IMR-90 (cell line): ENCODE measurements around the gene CCDC61. TPM values are rescaled to one million over a fixed set of nuclear protein-coding genes. Genes with fewer than 3 reads are reported as not detected.

Experiments used
- ATAC-seq: fragments of 200-7000 bp; cut with Tn5 transposase; 2 replicates; pipeline ENCODE4 v1.9.1; 2020; ENCODE audit warnings: low read depth, mild to moderate bottlenecking, moderate library complexity
- BruUV-seq: library from RNA; stranded (reverse); fragments of 400-500 nt; replicated peaks from 2 replicates; lab custom pipeline; 2021; lab: Mats Ljungman, UMichigan
- CTCF ChIA-PET: fragments of 300-600 bp; formaldehyde crosslinking; extraction: SDS; loops from one replicate; lab custom pipeline; 2021; ENCODE audit warnings: antibody characterized with exemption; lab: Yijun Ruan, JAX
- POLR2A ChIA-PET: fragments of 300-600 bp; sonication (Branson Sonifier 250); formaldehyde crosslinking; loops from one replicate; lab custom pipeline; 2022; ENCODE audit warnings: antibody characterized with exemption; ENCODE audit not compliant: unreplicated experiment; lab: Charles Lee
- DNase-seq: peaks from one replicate; pipeline ENCODE4 v3.0.0; 2013
- H2AFZ ChIP-seq: replicated peaks from 2 replicates; pipeline ENCODE3; 2013; ENCODE audit warnings: low read length, mild to moderate bottlenecking; ENCODE audit not compliant: poor library complexity
- H2AK5ac ChIP-seq: 2 replicates; pipeline ENCODE4 v1.6.1; 2013; ENCODE audit warnings: low read depth, low read length, inconsistent platforms
- H2AK9ac ChIP-seq: replicated peaks from 2 replicates; pipeline ENCODE3; 2013; ENCODE audit warnings: mild to moderate bottlenecking, low read depth, low read length, moderate library complexity; ENCODE audit not compliant: poor library complexity
- H2BK120ac ChIP-seq: 2 replicates; pipeline ENCODE4 v1.6.1; 2013; ENCODE audit warnings: low read depth, low read length, inconsistent platforms
- H2BK15ac ChIP-seq: 3 replicates; pipeline ENCODE4 v1.6.1; 2013; ENCODE audit warnings: low read depth, low read length, inconsistent platforms
- H2BK20ac ChIP-seq: 2 replicates; pipeline ENCODE4 v1.6.1; 2013; ENCODE audit warnings: low read depth, mild to moderate bottlenecking, inconsistent platforms, low read length, moderate library complexity
- H2BK5ac ChIP-seq: 2 replicates; pipeline ENCODE4 v1.6.1; 2013; ENCODE audit warnings: mild to moderate bottlenecking, low read depth, low read length, inconsistent platforms; ENCODE audit not compliant: poor library complexity, severe bottlenecking
- H3K14ac ChIP-seq: replicated peaks from 2 replicates; pipeline ENCODE4 v1.6.1; 2013; ENCODE audit warnings: low read depth, low read length, inconsistent platforms
- H3K18ac ChIP-seq: 2 replicates; pipeline ENCODE4 v1.6.1; 2013; ENCODE audit warnings: low read depth, low read length, control low read depth
- H3K23ac ChIP-seq: 2 replicates; pipeline ENCODE4 v1.6.1; 2013; ENCODE audit warnings: low read depth, low read length, inconsistent platforms
- H3K27ac ChIP-seq: 2 replicates; pipeline ENCODE4 v1.5.1; 2013; ENCODE audit warnings: mild to moderate bottlenecking, control low read depth, low read length; ENCODE audit not compliant: insufficient read depth
- H3K27me3 ChIP-seq: 2 replicates; pipeline ENCODE4 v1.6.1; 2013; ENCODE audit warnings: low read length; ENCODE audit not compliant: control insufficient read depth, insufficient read depth
- H3K36me3 ChIP-seq: 2 replicates; pipeline ENCODE4 v1.6.1; 2013; ENCODE audit warnings: low read length, mixed read lengths; ENCODE audit not compliant: control insufficient read depth, insufficient read depth
- H3K4ac ChIP-seq: 2 replicates; pipeline ENCODE4 v1.6.1; 2013; ENCODE audit warnings: low read depth, low read length, inconsistent platforms
- H3K4me1 ChIP-seq: 2 replicates; pipeline ENCODE4 v1.6.1; 2013; ENCODE audit warnings: low read length, mixed read lengths; ENCODE audit not compliant: control insufficient read depth, insufficient read depth
- H3K4me2 ChIP-seq: 2 replicates; pipeline ENCODE4 v1.6.1; 2013; ENCODE audit warnings: low read depth, mild to moderate bottlenecking, control low read depth, low read length, moderate library complexity
- H3K4me3 ChIP-seq: 2 replicates; pipeline ENCODE4 v1.5.1; 2013; ENCODE audit warnings: low read depth, mild to moderate bottlenecking, control low read depth, low read length, moderate library complexity; ENCODE audit not compliant: insufficient read depth
- H3K56ac ChIP-seq: 2 replicates; pipeline ENCODE4 v1.6.1; 2013; ENCODE audit warnings: low read length, inconsistent platforms; ENCODE audit not compliant: insufficient read depth; ENCODE audit errors: extremely low read depth
- H3K79me1 ChIP-seq, 2 experiments: 2 replicates each; pipeline ENCODE4 v1.6.1; 2013; ENCODE audit warnings: low read length in 2 of 2, inconsistent platforms in 1 of 2, low read depth in 1 of 2
- H3K9ac ChIP-seq: 2 replicates; pipeline ENCODE4 v1.6.1; 2013; ENCODE audit warnings: low read depth, low read length, control low read depth
- H3K9me1 ChIP-seq: 2 replicates; pipeline ENCODE4 v1.6.1; 2013; ENCODE audit warnings: low read length, inconsistent platforms; ENCODE audit not compliant: insufficient read depth
- H3K9me3 ChIP-seq: 2 replicates; pipeline ENCODE4 v1.6.1; 2013; ENCODE audit warnings: low read length; ENCODE audit not compliant: control insufficient read depth, insufficient read depth
- H4K20me1 ChIP-seq: 2 replicates; pipeline ENCODE4 v1.6.1; 2013; ENCODE audit warnings: low read length, inconsistent platforms; ENCODE audit not compliant: insufficient read depth
- H4K5ac ChIP-seq: 2 replicates; pipeline ENCODE4 v1.6.1; 2013; ENCODE audit warnings: mild to moderate bottlenecking, low read depth, low read length, control low read depth
- H4K8ac ChIP-seq, 2 experiments: 2 replicates each; pipeline ENCODE4 v1.6.1; 2013; ENCODE audit warnings: low read depth in 2 of 2, low read length in 2 of 2, control low read depth in 1 of 2, inconsistent platforms in 1 of 2
- H4K91ac ChIP-seq: 2 replicates; pipeline ENCODE4 v1.6.1; 2013; ENCODE audit warnings: low read depth, low read length, inconsistent platforms; ENCODE audit not compliant: insufficient read depth
- CEBPB ChIP-seq: IDR thresholded peaks from 2 replicates; pipeline ENCODE4 v1.6.1; 2012; ENCODE audit warnings: low read depth, low read length, improper control_type of control experiment
- ELK1 ChIP-seq: fragments of 150-350 bp; IDR thresholded peaks from 2 replicates; pipeline ENCODE4 v1.6.1; 2016; ENCODE audit warnings: low read depth, mild to moderate bottlenecking, low read length, moderate library complexity, borderline replicate concordance
- MAFK ChIP-seq: IDR thresholded peaks from 2 replicates; pipeline ENCODE4 v1.6.1; 2012; ENCODE audit warnings: low read depth, low read length, improper control_type of control experiment
- MAZ ChIP-seq: IDR thresholded peaks from 2 replicates; pipeline ENCODE4 v1.6.1; 2012; ENCODE audit warnings: low read depth, mild to moderate bottlenecking, low read length, improper control_type of control experiment, moderate library complexity, borderline replicate concordance
- MXI1 ChIP-seq: IDR thresholded peaks from 2 replicates; pipeline ENCODE4 v1.6.1; 2012; ENCODE audit warnings: low read depth, mild to moderate bottlenecking, low read length, moderate library complexity, borderline replicate concordance
- NFE2L2 ChIP-seq: fragments of 150-350 bp; IDR thresholded peaks from 2 replicates; pipeline ENCODE4 v1.6.1; 2016; ENCODE audit warnings: low read depth, mild to moderate bottlenecking, low read length
- POLR2A ChIP-seq: IDR thresholded peaks from 2 replicates; pipeline ENCODE4 v1.6.1; 2012; ENCODE audit warnings: mild to moderate bottlenecking, low read depth, low read length
- RAD21 ChIP-seq: IDR thresholded peaks from 2 replicates; pipeline ENCODE4 v1.6.1; 2012; ENCODE audit warnings: low read length, improper control_type of control experiment
- RCOR1 ChIP-seq: IDR thresholded peaks from 2 replicates; pipeline ENCODE4 v1.6.1; 2012; ENCODE audit warnings: mild to moderate bottlenecking, low read length, improper control_type of control experiment; ENCODE audit not compliant: insufficient replicate concordance
- RFX5 ChIP-seq: IDR thresholded peaks from 2 replicates; pipeline ENCODE4 v1.8.0; 2012; ENCODE audit warnings: low read depth, mild to moderate bottlenecking, low read length, moderate library complexity
- WGBS, 2 experiments: methylation state at CpG; one replicate each; pipeline versions ENCODE4 v1.1.5 to v1.1.7; 2013; ENCODE audit warnings: missing lambda C conversion rate in 2 of 2; ENCODE audit not compliant: insufficient read length in 1 of 2; ENCODE audit errors: extremely low coverage in 2 of 2; 5-methylcytosine and 5-hydroxymethylcytosine counted together
- dilution Hi-C: fragments of 300-500 bp; cut with HindIII; formaldehyde crosslinking; loops from one replicate; pipeline ENCODE4 v1.14.3; 2018; ENCODE audit warnings: low sequenced_read_pairs; ENCODE audit not compliant: unreplicated experiment
- in situ Hi-C: fragments of 300-500 bp; cut with MboI; formaldehyde crosslinking; loops from 3 replicates; pipeline ENCODE4 v1.14.3; 2019; ENCODE audit warnings: low sequenced_read_pairs, inconsistent platforms, mixed read lengths
- intact Hi-C: fragments of 100-400 bp; cut with micrococcal nuclease; formaldehyde crosslinking; loops from 2 replicates; pipeline ENCODE4 v1.10.0; 2022
- polyA plus RNA-seq, 3 experiments: library from polyadenylated mRNA; depleted of rRNA; stranded (reverse); fragments of >200 nt; gene quantifications; 2 replicates each; pipeline ENCODE4 v1.2.3, GENCODE V29; 2012; ENCODE audit warnings: low replicate concordance in 1 of 3
- total RNA-seq: library from RNA; depleted of rRNA; stranded (reverse); fragments of >200 nt; gene quantifications from 2 replicates; pipeline ENCODE4 v1.2.3, GENCODE V29; 2012

Gene CCDC61
- total and polyA plus RNA-seq, 2 of the 4 experiments (the other 2 are of a cell fraction), result 3.2 to 9.1 TPM

- Histone ChIP-seq H2BK15ac (no peak overlapping the region), H3K4ac (no peak overlapping the region), H3K4me1 (no peaks in the 10 kb centered on the region), H3K23ac (no peak overlapping the region), H3K9me3 (no peaks in the 10 kb centered on the region), H2AFZ (no peak overlapping the region), H3K4me3 (no peak overlapping the region), H2BK5ac (no peak overlapping the region), H2BK120ac (no peak overlapping the region), H4K91ac (no peak overlapping the region), H3K27ac (no peak overlapping the region), H3K18ac (no peak overlapping the region), H3K36me3 (no peaks in the 10 kb centered on the region), H4K20me1 (no peaks in the 10 kb centered on the region; the same call in 1 of the 2 replicates), H3K4me2 (no peak overlapping the region), H3K56ac (no peak overlapping the region), H3K9ac (no peak overlapping the region), H3K9me1 (peaks cover 4% of the 10 kb centered on the region; the same call in 1 of the 2 replicates), H3K79me1 (no peaks in the 10 kb centered on the region), H2AK9ac (no peak overlapping the region), H4K8ac (no peak overlapping the region), H3K27me3 (peaks cover 24% of the 10 kb centered on the region), H3K14ac (no peak overlapping the region), H4K5ac (no peak overlapping the region), H2AK5ac (no peak overlapping the region), H2BK20ac (no peak overlapping the region)
- WGBS, 2 experiments, result 48% methylated on average over 2 of the region's 8 CpGs; no CpG with 5 or more reads in 1 of the 2 experiments
- no TSS peak for BruUV-seq
- in situ Hi-C loops, result no loop called here
- POLR2A ChIA-PET, result no interaction called here
- CTCF ChIA-PET, result no interaction called here
- dilution Hi-C loops, result no loop called here
- no peak for ATAC-seq
- intact Hi-C loops, result no loop called here
- no peak for DNase-seq
- TF ChIP-seq ELK1 (no peak), CEBPB (no peak), RAD21 (no peak), MAFK (no peak), RFX5 (no peak), POLR2A (no peak), MXI1 (no peak), RCOR1 (no peak), NFE2L2 (no peak), MAZ (no peak)
These were observed 35.7 kb upstream of the CCDC61 start for GRCh38 chr19:45959517-45960025.
